Gastrocnemius medialis (tissue), 4 donors: ENCODE results near the gene RPS6KB2.

Experiments
- POLR2A ChIP-seq, 2 donors: fragments of 450-650 bp; IDR thresholded peaks; one replicate each; pipeline ENCODE4 v1.6.1; 2017; ENCODE audit warnings: antibody characterized with exemption in 2 of 2, mild to moderate bottlenecking in 2 of 2, moderate library complexity in 2 of 2
- TF ChIP-seq, protein P1 (sequence below), 5 experiments: fragments of 450-650 bp in 3 of 5; fragments of 200-600 bp in 2 of 5; sonication (generic) in 2 of 5; IDR thresholded peaks in 4 of 5; conservative IDR thresholded peaks in 1 of 5; 1 replicate in 4 of 5; 2 replicates in 1 of 5; pipeline ENCODE4 v1.5.1; 2016 to 2019; ENCODE audit warnings: antibody characterized with exemption in 5 of 5, mild to moderate bottlenecking in 3 of 5, moderate library complexity in 3 of 5

DNA sequence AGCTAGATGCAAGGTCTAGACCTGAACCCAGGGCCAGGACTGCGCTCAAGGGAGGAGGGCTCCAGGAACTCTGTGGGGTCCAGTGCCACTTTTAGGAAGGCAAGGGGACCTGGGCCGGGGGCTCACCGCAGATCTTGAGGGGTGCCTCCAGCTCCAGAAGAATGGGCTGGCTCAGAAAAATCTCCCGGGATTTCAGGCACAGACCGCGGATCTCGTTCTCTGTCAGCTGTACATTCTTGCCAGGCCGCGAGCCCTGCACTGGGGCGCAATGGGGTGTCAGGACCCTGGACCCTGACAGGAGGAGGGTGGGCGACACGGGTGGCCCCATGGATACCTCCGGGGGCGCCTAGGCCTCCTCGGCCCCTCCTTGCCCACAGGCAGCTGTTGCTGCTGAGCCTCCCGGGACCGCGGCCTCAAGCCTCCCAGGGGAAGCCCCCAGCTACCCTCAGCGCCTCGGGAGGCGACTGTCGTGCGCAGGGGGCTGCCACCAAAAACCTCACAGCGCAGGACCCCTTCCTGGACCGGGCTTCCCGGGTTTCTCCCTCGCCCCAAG is 27.3 kb upstream of the RPS6KB2 start:
- TF ChIP-seq, protein P1, sequence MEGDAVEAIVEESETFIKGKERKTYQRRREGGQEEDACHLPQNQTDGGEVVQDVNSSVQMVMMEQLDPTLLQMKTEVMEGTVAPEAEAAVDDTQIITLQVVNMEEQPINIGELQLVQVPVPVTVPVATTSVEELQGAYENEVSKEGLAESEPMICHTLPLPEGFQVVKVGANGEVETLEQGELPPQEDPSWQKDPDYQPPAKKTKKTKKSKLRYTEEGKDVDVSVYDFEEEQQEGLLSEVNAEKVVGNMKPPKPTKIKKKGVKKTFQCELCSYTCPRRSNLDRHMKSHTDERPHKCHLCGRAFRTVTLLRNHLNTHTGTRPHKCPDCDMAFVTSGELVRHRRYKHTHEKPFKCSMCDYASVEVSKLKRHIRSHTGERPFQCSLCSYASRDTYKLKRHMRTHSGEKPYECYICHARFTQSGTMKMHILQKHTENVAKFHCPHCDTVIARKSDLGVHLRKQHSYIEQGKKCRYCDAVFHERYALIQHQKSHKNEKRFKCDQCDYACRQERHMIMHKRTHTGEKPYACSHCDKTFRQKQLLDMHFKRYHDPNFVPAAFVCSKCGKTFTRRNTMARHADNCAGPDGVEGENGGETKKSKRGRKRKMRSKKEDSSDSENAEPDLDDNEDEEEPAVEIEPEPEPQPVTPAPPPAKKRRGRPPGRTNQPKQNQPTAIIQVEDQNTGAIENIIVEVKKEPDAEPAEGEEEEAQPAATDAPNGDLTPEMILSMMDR (IDR thresholded peaks at IDR 0.05 in 4 of 5, conservative IDR thresholded peaks at IDR 0.05 in 1 of 5) = no peak
- no peak for TF ChIP-seq POLR2A (IDR thresholded peaks at IDR 0.05)
